DLD1 (cell line): ENCODE data around the gene SHOC1.
"Not testable (repeated sequence)": the region's sequence is repeated elsewhere in the genome, so short reads cannot be mapped to it uniquely, and the experiment has no call there.

Experiments
- in situ Hi-C: cut with HindIII; loops from 2 replicates; pipeline ENCODE4 v1.10.0; 2017; ENCODE audit warnings: low sequenced_read_pairs

SHOC1 gene

GRCh38 chr9:111805830-111806241 lies 11.1 kb upstream of the SHOC1 start:
- in situ Hi-C loops, result no loop called here

- in situ Hi-C loops, result no loop called here
These were observed 10.5 kb upstream of the SHOC1 start for GRCh38 chr9:111805262-111805661.

DNA sequence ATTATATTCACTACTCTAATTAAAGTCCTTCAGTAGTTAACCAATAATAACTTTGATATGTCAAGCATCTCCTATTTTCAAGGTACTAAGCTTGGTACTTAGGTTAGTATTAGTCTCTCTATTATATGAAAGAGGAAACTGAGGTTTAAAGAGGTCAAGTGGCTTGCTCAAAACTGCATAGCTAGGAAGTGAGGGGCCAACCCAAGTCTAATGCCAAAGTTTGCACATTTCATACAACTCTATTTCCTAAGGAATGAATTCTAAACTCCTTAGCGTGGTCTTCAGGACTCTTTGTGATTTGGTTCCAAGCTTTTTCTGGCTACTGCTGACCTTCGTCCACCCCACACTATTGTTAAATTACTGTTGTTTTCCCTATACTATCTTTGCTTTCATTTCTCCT lies 9.9 kb upstream of the SHOC1 start:
- in situ Hi-C loops, result no loop called here

GRCh38 chr9:111803924-111804323 lies 9.2 kb upstream of the SHOC1 start:
- in situ Hi-C loops, result no loop called here

- in situ Hi-C loops, result no loop called here
These were observed 5.3 kb upstream of the SHOC1 start for GRCh38 chr9:111799915-111800526.

- in situ Hi-C loops, result no loop called here
These were observed 4.8 kb upstream of the SHOC1 start for GRCh38 chr9:111799506-111799905.

DNA sequence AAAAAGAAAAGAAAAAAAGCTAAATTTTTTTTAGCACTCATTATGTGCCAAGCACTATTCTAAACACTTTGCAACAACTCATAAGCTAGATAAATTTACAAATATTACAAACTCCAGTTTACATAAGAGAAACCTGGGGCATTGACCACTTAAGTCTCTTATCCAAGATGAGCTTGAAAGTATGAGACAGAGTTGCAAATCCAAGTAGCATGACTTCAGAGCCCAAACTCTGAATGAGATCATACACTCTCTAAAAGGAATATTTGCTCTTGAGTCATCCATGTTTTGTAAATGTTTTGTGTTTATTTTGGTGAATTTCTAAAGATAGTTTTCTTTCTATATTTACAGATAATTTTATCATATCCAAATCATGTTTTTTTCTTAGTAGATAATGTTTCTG lies 4.0 kb upstream of the SHOC1 start:
- in situ Hi-C loops, result no loop called here

GRCh38 chr9:111795557-111795839 lies 761 bp upstream of the SHOC1 start:
- in situ Hi-C loops, result no loop called here

DNA sequence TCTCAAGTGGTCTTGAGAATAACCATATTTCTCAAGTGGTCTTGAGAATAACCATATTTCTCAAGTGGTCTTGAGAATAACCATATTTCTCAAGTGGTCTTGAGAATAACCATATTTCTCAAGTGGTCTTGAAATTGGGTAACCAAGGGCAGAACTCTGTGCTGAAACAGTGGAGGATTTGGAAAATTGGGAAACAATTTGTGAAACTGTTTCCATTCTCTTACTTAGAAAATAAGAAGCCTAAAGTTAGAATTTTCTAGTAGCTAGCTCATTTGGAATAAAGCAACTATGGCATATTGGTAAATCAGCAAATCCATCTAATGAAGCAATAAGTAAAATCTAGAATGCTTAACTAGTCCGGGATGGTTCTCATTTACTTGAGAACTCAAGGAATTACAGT lies 2.9 kb downstream of the SHOC1 start:
- in situ Hi-C loops, result not testable (repeated sequence)

DNA sequence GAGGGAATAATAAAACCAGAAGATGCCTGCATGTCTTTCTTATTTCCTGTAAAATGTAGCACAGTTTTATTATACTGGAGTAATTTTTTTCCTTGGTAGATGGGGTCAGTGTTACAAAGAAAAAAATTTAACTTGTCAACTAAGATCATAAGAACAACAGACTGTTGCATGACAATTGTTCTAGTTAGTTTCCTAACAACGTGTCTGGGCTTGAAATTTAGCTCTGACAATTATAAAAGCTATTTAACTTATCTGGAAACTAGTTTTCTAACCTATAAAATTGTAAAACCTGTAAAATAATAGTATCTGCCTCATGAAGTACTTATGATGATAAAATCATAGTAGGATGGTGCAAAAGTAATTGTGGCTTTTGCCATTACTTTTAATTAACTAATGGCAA lies 4.9 kb downstream of the SHOC1 start:
- in situ Hi-C loops, result no loop called here

GRCh38 chr9:111783857-111784256 lies 10.9 kb downstream of the SHOC1 start:
- in situ Hi-C loops, result no loop called here

DNA sequence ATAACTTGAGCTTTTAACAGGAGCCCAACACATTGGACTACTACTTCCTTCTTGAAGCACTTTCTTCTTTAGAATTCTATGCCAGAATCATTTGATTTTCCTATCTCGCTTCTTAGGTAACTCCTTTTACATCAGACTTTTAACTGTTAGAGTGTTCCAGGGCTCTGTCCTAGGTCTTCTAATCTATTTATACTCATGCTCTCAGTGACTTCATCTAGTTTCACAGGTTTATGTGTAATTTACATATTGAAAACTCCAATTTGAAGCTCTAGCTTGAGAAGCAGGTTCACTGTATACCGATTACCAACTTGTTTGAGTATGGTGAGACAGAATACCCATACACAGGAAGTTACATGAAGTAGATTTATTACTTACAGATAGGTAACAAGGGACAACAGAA lies 11.3 kb downstream of the SHOC1 start:
- in situ Hi-C loops, result no loop called here

DNA sequence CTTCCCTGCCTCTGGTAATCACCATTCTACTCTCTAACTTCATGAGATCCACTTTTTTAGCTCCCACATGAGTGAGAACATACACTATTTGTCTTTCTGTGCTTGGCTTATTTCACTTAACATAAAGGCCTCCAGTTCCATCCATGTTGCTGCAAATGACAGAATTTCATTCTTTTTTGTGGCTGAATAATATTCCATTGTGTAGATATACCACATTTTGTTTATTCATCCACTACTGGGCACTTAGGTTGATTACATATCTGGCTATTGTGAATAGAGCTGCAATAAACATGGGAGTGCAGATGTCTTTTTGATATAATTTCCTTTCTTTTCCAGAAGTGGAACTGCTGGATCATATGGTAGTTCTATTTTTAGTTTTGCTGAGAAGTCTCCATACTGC lies 28.7 kb downstream of the SHOC1 start:
- in situ Hi-C loops, result no loop called here

- in situ Hi-C loops, result no loop called here
These were observed 32.2 kb downstream of the SHOC1 start for GRCh38 chr9:111762556-111762955.

DNA sequence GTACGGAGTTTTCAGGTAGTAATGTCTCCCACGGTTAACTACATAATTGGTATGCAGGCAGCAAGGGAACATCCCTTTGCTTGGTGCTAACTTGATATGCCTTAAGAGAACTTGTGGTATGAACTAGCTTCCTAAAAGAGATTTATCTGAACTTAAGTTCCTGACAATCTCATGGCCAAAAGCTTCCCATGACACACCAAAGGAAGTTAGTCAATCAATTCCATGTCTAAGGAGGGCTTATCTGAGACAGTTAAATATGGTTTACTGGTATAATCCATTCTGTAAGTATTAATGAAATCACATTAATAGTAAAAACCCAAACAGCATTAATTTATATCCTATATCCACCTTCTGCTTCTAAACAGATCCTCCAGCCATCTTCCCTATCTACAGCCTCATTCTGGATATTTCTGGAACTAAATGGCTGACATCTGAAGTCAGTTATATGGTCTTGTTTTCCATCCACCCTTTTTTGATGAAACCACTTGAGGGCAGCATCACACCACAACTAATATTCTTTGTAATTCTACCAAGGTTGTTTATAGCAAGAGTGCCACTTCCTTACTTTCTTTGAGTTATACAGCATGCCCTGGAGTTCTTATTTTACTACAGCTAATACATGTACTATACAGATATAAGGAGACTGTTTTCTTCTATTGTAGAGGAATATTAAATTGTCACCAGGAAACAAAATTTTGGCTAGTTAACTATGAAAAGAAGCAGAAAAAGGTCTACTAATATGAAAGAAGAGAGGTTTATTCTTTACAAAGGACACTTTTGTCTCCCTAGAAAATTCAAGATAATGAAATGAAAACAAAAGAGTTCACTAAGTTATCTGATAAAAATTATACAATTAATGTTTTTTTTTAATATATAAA lies 34.7 kb downstream of the SHOC1 start:
- in situ Hi-C loops, result no loop called here

GRCh38 chr9:111754800-111755199 lies 39.9 kb downstream of the SHOC1 start:
- in situ Hi-C loops, result no loop called here

DNA sequence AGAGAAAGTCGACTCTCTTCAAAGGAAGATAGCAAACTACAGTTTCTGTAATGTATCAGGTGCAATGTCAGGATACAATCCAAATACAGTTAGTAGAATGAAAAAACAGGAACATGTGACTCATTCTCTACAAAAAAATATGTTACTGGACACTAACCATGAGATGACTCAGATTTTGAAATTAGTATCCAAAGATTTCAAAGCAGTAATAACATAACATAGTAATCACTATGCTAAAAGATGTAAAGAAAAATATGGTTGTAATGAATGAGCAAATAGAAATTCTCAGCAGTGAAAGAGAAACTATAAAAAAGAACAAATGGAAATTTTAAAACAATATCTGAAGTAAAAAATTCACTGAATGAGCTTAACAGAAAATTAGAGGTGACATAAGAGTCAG lies 42.3 kb downstream of the SHOC1 start:
- in situ Hi-C loops, result no loop called here
